ENCODE data around the gene RPS18.
"Not testable (repeated sequence)": the region's sequence is repeated elsewhere in the genome, so short reads cannot be mapped to it uniquely, and the experiment has no call there.

RPS18 gene

DNA sequence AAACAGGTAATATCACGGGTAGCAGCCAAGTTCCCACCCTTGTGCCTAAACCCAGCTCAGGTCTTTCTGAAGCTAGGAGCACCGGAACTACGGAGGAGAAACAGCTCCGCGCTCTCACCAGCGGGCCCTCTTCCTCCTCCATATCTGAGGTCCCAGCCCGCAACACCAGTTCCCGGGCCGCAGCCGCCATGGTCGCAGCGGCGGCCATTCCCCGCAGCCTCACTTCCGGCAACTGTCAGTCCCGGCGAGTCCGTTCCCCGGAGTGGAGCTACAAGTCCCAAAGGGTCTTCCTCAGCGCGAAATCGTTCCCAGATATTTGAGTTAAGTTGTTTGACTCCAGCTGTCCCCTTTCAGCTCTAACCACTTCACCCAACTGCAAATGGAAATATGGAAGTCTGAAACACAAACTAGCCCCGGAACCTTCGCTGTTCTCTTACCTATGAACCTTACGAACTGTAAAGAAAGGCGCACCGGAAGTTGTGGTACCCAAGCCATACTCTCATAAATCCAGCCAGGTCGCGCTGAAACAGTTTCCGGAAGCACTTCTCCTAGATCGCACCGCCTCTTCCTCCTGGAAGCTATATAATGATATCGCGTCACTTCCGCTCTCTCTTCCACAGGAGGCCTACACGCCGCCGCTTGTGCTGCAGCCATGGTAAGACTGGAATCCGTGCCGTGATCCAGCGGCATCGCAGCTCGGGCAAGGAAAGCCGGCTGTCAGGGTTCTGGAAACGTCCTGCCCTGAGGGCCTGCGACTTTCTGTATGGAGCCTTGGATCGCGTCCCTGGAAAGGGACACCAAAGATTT is at the start of gene RPS18, which contains the start of gene VPS52:
TSS of gene RPS18 (plus strand) at position 608 of the 807 bp plus-strand sequence. CDS start at position 653, 45 bp downstream.
TSS of gene VPS52 (minus strand) at position 409 of the 807 bp plus-strand sequence. CDS start at position 208, 201 bp downstream.
- H3K4me3 ChIP-seq (ENCODE audit: low read depth, low read length) = peak within 1 kb of the TSS; percentile 86

DNA sequence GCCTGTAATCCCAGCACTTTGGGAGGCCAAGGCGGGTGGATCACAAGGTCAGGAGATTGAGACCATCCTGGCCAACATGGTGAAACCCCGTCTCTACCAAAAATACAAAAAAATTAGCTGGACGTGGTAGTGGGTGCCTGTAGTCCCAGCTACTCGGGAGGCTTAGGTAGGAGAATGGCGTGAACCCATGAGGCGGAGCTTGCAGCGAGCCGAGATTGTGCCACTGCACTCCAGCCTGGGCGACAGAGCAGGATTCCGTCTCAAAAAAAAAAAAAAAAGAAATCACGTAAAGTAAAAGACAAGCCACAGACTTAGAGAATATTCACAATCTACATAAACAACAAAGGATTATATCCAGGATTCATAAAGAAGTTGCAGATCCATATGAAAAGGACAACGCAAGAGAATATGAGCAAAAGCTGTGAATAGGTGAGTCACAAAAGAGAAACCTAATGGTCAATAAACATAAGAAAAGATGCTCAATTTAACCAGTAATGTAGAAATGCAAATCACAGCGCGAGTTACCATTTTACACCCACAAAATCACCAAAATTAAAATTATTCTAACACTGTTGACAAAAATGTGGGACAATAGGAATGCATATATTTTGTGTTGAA is 45.3 kb upstream of the RPS18 start:
- H3K4me3 ChIP-seq (ENCODE audit: low read depth, low read length) = not testable (repeated sequence)

GRCh38 chr6:33235221-33235634 is 36.6 kb upstream of the RPS18 start:
- no peak overlapping the region for H3K4me3 ChIP-seq (ENCODE audit: low read depth, low read length)

GRCh38 chr6:33236328-33236727 is 35.5 kb upstream of the RPS18 start:
- H3K4me3 ChIP-seq (ENCODE audit: low read depth, low read length) = no peak overlapping the region

DNA sequence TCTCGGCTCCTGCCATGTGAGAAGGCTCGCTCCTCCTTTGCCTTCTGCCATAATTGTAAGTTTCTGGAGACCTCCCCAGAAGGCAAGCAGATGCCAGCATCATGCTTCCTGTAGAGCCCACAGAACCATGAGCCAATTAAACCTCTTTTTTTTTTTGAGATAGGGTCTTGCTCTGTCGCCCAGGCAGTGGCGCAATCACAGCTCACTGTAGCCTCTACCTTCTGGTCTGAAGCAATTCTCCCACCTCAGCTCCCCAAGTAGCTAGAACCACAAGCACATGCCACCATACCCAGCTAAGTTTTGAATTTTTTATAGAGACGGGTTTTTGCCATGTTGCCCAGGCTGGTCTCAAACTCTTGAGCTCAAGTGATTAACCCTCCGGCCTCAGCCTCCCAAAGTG is 35.0 kb upstream of the RPS18 start:
- no peak overlapping the region for H3K4me3 ChIP-seq (ENCODE audit: low read depth, low read length)

DNA sequence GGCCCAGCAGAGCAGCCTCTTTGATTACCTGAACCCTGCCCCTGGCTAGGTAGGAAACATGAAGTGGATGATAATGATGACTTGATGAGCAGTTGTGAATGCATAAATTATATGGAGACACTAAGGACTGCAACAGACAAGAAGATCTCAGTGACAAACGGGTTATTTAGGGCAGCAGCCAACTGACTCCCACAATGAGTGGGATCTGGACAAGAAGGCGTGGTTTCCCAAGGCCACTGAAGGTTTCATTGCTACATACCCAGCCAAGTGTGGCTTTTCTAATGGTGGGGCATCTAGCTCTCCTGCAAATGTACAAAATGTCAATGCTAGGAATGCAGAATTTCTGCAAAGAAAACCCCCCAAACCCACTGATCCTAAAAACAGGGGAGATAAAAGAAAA is 34.1 kb upstream of the RPS18 start:
- no peak overlapping the region for H3K4me3 ChIP-seq (ENCODE audit: low read depth, low read length)

GRCh38 chr6:33241968-33242367 is 29.9 kb upstream of the RPS18 start:
- H3K4me3 ChIP-seq (ENCODE audit: low read depth, low read length) = no peak overlapping the region

- H3K4me3 ChIP-seq (ENCODE audit: low read depth, low read length) = no peak overlapping the region
These were observed 28.4 kb upstream of the RPS18 start for GRCh38 chr6:33243476-33243875.

- no peak overlapping the region for H3K4me3 ChIP-seq (ENCODE audit: low read depth, low read length)
These were observed 23.8 kb upstream of the RPS18 start for GRCh38 chr6:33247977-33248642.

DNA sequence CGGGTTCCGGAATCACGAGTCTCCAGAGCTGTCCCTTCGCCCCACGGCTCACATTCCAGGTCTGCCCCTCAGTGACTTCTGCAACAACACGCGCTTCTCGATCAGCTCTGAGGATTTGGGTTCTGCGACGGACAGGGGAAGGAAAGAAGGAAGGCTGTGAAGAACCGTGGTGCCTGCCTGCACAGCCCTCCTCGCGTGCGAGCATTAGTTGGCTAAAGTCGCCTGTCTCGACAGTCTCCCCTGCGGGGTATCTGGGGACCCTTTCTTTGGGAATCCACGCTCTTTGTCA is 23.3 kb upstream of the RPS18 start:
- H3K4me3 ChIP-seq (ENCODE audit: low read depth, low read length) = peak overlapping the region; percentile 24

DNA sequence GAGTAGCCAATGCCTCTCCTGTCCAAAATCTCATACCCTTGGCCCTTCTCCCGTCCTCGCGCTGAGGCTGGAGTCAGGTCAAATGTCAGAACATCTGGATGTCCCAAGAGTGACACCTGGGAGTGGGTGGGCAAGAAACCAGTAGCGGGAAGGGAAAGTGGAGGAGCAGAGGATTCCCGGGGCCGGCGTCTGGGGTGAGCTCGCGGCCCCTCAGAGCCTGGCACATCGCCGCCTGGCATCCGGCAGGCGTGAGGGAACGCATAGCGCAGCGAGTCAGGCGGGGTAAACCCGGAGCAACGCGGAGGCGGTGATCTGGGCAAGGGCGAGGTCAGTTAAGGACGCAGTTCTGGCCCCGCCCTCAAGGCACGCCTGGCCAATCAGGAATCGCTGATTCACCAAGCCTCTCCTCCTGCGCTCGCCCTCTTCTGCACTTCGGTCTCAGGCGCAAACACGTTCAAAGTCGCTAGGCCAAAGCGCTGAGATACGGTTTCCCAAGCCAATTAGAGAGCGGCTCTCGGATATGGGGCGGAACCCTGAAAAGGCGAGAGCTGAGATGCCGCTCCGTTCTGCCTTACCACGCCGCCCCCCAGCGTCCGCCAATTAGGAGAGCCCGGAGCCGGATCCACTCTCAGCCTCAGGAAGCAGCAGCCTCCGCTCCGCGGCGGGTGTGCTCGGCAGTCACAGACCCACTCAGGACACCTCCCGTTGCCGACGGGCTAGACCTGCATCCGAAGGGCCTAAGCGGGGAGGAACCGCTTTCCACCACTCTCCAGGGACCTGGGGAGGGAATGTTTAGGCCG is 22.7 kb upstream of the RPS18 start:
- H3K4me3 ChIP-seq (ENCODE audit: low read depth, low read length) = peak overlapping the region; percentile 67

DNA sequence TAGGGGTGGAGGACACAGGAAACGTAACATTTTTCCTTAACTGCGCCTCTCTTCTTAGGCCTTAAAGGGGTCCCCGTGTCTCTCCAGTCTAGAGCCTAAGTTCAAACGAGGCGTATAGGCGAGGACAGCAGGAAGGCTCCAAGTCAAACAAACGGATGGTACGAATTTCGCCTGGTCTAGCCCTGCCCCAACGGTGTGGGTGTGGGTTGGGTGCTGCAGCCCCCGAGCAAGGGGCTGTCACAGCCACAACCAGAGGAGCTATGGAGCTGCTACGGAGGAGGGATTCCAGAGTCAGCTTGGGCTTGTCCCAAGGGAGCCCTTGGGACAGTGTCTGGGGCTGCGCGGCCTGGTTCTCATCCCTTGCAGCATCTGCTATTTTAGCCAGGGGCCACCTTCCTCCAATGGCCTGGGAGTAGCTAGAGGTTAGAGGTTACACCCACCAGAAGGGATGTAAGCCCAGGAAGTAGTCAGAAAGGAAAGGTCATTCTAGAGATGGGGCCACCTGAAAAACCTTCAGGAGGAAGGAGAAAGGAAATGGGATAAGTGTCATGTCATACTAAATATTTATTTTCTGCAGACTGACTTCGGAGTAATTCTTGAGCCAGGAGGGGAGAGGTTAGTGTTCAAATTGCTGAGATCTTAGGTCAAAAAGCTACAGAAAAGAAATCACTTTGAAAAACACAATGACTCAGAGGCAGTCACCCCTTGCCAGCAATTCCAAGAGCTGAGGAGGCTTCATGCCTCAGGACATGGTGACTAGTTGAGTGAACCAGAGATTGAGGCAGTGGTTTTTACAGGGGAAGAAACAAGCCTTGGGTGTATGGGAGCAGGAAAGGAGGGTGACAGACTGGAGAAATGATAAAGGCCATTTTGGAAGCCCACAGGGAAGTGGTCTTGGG is 21.9 kb upstream of the RPS18 start:
- peak overlapping the region; percentile 67 for H3K4me3 ChIP-seq (ENCODE audit: low read depth, low read length)

GRCh38 chr6:33250731-33251130 is 21.1 kb upstream of the RPS18 start:
- no peak overlapping the region for H3K4me3 ChIP-seq (ENCODE audit: low read depth, low read length)

DNA sequence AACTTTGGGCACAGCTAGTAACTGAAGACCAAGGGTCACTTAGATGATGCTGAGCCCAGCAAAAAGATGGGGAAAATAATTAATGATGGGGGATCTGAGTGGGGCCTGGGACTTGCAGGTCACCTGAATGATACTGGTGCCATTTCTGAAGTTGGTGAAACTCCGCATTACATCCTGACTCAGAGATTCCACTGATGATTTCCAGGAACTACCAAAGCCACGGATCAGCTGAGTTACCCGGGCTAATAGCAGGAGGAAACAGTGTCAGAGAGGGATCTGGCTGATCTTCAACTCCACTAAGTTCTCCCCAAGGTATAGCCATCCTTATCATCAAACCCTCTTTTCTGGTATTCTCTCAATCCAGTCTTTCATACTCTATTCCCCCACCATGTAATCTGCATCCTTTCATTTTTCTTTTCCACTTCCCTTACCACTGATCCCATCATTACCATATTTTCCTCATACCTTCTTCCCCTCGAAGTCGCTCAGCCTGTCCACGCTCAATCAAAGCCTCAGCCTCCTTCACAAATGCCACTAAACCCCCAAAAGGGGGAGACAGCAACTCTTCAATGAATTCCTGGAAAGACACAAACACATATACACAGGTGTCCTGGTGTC is 20.4 kb upstream of the RPS18 start:
- no peak overlapping the region for H3K4me3 ChIP-seq (ENCODE audit: low read depth, low read length)

GRCh38 chr6:33252759-33253158 is 19.1 kb upstream of the RPS18 start:
- no peak overlapping the region for H3K4me3 ChIP-seq (ENCODE audit: low read depth, low read length)

GRCh38 chr6:33254591-33254990 is 17.3 kb upstream of the RPS18 start:
- no peak overlapping the region for H3K4me3 ChIP-seq (ENCODE audit: low read depth, low read length)

DNA sequence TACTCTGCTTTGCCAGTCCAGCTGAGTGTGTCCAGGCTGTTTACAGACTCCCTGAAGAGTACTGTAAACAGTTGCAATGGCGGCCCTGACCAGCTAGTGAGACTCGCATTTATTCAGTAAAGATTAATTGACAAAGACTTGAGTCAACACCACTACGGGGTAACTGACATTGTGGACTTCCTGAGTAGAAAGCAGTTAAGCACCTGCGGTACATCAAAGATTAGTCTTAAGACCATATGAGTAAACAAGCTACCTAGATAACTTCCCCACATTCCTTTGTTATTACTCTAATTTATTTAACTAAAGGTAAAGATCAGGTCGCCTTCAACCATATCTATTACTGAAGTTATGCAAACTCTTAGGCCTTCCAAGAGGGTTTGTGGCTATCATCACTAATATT is 12.8 kb upstream of the RPS18 start:
- no peak overlapping the region for H3K4me3 ChIP-seq (ENCODE audit: low read depth, low read length)

DNA sequence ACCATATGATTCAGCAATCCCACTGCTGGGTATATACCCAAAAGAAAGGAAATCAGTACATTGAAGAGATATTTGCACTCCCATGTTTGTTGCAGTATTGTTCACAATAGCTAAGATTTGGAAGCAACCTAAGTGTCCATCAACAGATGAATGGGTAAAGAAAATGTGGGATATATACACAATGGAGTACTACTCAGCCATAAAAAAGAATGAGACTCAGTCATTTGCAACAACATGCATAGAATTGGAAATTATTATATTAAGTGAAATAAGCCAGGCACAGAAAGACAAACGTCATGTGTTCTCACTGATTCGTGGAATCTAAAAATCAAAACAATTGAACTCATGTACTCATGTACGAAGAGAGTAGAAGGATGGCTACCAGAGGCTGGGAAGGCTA is 9.4 kb upstream of the RPS18 start:
- H3K4me3 ChIP-seq (ENCODE audit: low read depth, low read length) = not testable (repeated sequence)

GRCh38 chr6:33264015-33264414 is 7.9 kb upstream of the RPS18 start:
- H3K4me3 ChIP-seq (ENCODE audit: low read depth, low read length) = no peak overlapping the region

- H3K4me3 ChIP-seq (ENCODE audit: low read depth, low read length) = peak overlapping the region; percentile 86
These were observed 783 bp upstream of the RPS18 start for GRCh38 chr6:33271117-33271467.
